AG10803 (cell line): Measurements from ENCODE around the gene ABCG4.

Experiments used
- DNase-seq: peaks from one replicate; pipeline ENCODE4 v3.0.0; 2010; ENCODE audit warnings: low read depth
- H3K4me3 ChIP-seq: 2 replicates; pipeline ENCODE4 v1.5.1; 2011; ENCODE audit warnings: mild to moderate bottlenecking, low read length, control low read depth
- TF ChIP-seq, protein P1 (sequence below): conservative IDR thresholded peaks from 2 replicates; pipeline ENCODE4 v1.5.1; 2011; ENCODE audit warnings: mild to moderate bottlenecking, low read length, control low read depth, inconsistent platforms

Gene ABCG4

DNA sequence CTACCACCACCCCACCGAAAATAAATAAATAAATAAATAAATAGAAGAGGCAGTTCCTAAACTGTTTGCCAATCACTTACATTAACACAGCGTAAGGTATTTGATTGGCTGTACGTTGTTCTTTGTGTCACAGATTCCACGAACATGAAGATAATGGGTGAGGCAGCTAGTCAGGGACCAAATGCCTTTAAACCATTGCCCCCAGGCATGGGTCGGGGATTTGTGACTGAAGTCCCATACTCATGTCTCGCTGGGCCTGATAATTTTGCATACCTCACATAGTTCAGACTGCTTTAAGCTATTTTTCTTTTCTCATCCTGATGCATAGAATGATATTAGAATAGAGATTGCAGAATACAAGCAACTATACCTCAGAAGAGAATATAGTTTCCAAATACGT, 53.7 kb downstream of the ABCG4 start:
- H3K4me3 ChIP-seq = no peak overlapping the region
- TF ChIP-seq, protein P1, sequence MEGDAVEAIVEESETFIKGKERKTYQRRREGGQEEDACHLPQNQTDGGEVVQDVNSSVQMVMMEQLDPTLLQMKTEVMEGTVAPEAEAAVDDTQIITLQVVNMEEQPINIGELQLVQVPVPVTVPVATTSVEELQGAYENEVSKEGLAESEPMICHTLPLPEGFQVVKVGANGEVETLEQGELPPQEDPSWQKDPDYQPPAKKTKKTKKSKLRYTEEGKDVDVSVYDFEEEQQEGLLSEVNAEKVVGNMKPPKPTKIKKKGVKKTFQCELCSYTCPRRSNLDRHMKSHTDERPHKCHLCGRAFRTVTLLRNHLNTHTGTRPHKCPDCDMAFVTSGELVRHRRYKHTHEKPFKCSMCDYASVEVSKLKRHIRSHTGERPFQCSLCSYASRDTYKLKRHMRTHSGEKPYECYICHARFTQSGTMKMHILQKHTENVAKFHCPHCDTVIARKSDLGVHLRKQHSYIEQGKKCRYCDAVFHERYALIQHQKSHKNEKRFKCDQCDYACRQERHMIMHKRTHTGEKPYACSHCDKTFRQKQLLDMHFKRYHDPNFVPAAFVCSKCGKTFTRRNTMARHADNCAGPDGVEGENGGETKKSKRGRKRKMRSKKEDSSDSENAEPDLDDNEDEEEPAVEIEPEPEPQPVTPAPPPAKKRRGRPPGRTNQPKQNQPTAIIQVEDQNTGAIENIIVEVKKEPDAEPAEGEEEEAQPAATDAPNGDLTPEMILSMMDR = no peak
- no peak for DNase-seq

DNA sequence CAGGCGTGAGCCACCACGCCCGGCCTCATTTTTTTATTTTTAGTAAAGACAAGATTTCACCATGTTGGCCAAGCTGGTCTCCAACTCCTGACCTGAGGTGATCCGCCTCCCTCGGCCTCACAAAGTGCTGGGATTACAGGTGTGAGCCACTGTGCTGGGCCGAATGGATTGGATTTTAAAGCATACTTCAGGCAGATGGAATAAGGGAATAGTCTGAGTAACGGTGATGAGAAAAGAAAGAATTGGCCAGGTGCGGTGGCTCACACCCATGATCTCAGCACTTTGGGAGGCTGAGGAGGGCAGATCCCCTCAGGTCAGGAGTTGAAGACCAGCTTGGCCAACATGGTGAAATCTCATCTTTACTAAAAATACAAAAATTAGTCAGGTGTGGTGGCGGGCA, 55.2 kb downstream of the ABCG4 start:
- TF ChIP-seq, protein P1 = no peak
- DNase-seq = no peak
- H3K4me3 ChIP-seq = no peak overlapping the region

DNA sequence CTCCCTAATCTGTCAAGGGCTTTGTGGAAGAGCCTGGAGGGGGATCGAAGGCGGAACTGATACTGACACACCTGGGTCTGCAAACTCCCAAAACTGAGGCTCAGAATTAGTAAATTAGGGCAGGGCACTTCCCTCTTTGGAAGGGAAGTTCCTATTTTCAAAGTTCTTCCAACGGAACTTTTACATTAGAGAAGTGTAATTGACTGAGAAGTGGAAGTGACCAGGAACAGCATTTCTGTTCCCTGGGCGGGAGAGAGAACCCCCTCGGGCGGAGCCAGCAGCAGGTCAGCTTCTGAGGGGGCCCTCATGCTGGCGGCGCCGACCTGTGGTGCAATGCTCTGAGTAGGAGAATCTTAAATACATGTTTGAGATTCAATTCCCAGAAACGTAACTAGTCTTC, 56.2 kb downstream of the ABCG4 start:
- no peak overlapping the region for H3K4me3 ChIP-seq
- DNase-seq = no peak
- TF ChIP-seq, protein P1 = no peak

DNA sequence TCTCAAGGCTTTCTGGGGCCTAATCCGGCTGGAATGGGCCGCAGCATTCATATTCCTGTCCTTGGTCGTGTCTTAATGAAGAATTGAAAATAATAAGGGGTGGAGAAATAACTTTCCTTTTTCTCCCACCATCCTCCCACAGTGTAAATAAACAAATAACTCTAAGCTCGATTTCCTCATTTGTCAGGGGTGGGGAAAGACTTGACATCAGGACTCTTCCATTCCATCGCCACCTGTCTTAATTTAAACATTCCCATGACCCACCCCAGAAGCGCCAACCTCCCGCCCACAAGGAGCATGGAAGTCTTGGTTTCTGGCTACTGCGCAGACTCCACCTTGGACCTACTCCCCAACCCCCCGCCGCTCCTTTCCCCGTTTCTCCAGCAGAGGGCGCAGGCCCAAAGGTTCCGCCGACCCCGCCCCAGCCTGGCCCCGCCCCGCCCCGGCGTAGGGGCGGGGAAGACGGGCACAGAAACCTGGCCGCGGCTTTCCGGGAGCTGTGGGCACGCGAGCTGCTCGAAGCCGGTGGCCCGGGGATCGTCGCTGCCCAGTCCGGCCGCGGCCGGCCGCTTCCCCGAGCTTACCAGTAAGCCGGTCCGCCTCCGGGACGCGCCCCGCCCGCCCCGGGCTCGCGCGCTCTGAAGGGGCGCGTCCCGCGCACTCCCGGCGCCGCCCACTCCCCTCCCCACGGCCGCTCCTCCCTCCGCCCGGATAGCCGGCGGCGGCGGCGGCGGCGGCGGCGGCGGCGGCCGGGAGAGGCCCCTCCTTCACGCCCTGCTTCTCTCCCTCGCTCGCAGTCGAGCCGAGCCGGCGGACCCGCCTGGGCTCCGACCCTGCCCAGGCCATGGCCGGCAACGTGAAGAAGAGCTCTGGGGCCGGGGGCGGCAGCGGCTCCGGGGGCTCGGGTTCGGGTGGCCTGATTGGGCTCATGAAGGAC, 57.0 kb downstream of the ABCG4 start, which contains the start of gene CBL:
TSS of gene CBL (plus strand) at position 766 of the 937 bp plus-strand sequence. CDS start at position 845, 79 bp downstream.
- TF ChIP-seq, protein P1 = peak; percentile 73
- peak; percentile 84 for DNase-seq
- H3K4me3 ChIP-seq = peak within 1 kb of the TSS; percentile 90

DNA sequence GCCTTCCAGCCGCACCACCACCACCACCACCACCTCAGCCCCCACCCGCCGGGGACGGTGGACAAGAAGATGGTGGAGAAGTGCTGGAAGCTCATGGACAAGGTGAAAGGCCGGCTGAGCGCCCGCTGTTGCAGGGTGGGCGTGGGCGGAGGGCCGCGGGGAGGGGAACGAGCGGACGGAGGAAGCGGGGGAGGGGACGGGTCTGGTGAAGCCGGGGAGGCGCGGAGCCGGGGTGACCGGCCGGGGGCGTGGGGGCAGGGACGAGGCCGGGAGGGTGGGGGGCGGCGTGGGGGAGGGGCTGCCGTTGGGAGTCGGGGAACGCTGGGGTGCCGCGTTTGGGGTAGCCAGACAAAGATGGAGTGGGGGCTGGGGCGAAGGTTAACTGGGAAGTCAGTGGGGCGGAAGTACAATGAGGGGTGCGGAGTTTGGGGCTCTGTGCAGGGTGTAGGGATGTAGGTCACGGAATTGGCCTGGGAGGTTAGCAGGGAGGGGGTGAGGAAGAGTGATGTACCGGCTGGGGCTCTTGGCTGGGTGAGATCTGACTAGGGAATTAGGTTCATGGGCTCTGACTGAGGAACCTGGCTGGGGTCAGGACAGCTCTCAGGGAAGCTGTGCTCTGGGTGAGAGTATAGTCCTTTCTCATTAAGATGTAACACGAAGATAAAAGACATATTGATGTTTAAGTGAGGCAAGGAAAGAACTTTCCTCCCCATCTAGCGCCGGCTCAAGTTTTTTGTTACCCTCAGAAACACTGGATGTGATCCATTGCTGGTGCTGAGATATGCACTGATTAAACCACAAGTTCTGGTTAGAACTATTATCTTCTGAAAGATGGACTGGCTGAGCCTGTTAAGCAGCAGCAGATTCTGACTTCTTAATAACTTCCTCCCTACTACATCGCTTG, 57.9 kb downstream of the ABCG4 start:
- H3K4me3 ChIP-seq = peak overlapping the region; percentile 90
- peak; percentile 29 for DNase-seq
- TF ChIP-seq, protein P1 = no peak

DNA sequence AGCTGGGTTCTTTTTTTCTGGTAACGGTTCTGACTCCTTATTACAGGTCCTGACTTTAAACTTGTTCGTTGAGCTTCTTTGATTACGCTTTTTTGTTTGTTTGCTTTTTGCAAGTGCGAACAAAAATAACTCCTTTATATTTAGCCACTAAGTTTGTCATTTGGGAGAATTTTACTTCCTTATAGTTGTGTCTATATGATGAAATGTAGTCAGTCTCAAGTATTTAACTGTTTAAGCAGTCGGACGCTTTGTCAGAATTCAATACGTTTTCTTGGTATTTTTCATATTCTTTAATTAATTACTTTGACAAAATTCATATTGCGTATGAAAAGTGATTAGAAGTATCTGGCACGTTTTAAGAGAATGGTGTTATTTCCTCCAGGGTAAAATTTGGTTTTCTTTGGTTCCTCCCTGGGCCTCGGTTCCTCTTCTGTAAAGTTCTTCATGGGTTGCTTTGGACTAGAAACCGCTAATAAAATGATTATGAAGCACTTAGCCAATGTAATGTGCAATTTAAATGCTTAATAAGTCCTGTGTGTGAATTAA, 58.6 kb downstream of the ABCG4 start:
- TF ChIP-seq, protein P1 = no peak
- DNase-seq = no peak
- peak overlapping the region; percentile 90 for H3K4me3 ChIP-seq
